Nephron progenitor cell (in vitro differentiated cells): ENCODE results near the gene GSC2.
A peak's percentile ranks its signal among the peaks of the same experiment; 100 is the strongest.

Source experiments
- DNase-seq: peaks from one replicate; pipeline ENCODE4 v3.0.0; 2021
- H3K27ac Mint-ChIP-seq: 2 replicates; pipeline ENCODE4 v1.8.0; 2021; ENCODE audit warnings: mild to moderate bottlenecking, moderate library complexity, mixed read lengths
- H3K27me3 Mint-ChIP-seq: 2 replicates; pipeline ENCODE4 v1.8.0; 2021; ENCODE audit warnings: mild to moderate bottlenecking, low read depth, mixed read lengths; ENCODE audit not compliant: poor library complexity
- H3K36me3 Mint-ChIP-seq: 2 replicates; pipeline ENCODE4 v1.8.0; 2021; ENCODE audit warnings: low read depth, mixed read lengths
- H3K4me1 Mint-ChIP-seq: 2 replicates; pipeline ENCODE4 v1.8.0; 2021; ENCODE audit warnings: mixed read lengths
- H3K4me3 Mint-ChIP-seq: 2 replicates; pipeline ENCODE4 v1.8.0; 2021; ENCODE audit warnings: mild to moderate bottlenecking, moderate library complexity, mixed read lengths
- H3K9me3 Mint-ChIP-seq: 2 replicates; pipeline ENCODE4 v1.8.0; 2021; ENCODE audit warnings: mild to moderate bottlenecking, moderate library complexity, mixed read lengths
- TF ChIP-seq, protein P1 (sequence below): fragments of 200-600 bp; sonication (generic); IDR thresholded peaks from 2 replicates; pipeline ENCODE4 v1.5.0; 2021; ENCODE audit warnings: antibody characterized with exemption

GSC2 gene

DNA sequence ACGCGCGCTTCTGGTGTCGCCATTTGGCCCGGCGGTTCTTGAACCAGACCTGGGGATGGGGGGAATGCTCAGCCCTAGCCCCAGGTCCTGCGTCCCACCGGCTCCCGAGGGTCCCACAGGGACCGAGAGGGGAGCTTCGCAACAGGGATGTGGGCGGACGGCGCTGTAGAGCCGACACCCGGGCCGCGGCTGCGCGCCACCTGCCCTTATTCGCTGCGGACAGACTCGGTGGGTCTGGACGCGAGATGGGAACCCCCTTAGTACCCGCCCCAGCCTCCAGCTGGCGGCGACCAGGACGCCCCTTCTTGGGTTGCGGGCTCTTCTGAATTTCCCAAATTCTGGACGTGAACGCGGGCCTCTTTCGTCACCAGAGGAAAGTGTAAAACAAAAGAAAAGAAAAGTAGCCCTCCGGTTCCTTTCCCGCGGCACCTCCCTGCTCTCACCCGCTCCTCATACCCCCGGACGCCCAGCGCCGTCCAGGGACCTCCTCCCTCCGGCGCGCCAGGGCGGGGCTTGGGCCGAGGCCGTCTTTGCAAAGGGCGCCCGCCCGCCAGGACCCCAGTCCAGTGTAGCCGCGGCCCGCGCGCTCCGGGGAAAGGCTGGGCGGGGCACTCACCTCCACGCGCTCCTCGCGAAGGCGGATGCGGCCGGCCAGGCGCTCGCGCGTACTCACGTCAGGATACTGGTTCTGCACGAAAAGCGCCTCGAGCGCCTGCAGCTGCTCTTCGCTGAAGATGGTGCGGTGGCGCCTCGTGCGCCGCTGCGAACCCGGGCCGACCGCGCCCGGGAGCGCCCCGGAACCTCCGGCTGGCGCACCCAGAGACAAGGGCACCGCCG, 827 bp downstream of the GSC2 start:
- TF ChIP-seq, protein P1, sequence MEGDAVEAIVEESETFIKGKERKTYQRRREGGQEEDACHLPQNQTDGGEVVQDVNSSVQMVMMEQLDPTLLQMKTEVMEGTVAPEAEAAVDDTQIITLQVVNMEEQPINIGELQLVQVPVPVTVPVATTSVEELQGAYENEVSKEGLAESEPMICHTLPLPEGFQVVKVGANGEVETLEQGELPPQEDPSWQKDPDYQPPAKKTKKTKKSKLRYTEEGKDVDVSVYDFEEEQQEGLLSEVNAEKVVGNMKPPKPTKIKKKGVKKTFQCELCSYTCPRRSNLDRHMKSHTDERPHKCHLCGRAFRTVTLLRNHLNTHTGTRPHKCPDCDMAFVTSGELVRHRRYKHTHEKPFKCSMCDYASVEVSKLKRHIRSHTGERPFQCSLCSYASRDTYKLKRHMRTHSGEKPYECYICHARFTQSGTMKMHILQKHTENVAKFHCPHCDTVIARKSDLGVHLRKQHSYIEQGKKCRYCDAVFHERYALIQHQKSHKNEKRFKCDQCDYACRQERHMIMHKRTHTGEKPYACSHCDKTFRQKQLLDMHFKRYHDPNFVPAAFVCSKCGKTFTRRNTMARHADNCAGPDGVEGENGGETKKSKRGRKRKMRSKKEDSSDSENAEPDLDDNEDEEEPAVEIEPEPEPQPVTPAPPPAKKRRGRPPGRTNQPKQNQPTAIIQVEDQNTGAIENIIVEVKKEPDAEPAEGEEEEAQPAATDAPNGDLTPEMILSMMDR, result no peak
- peak; percentile 71 for DNase-seq
- Mint-ChIP-seq H3K27me3 (peaks cover 88% of the 10 kb centered on the region), H3K27ac (no peak overlapping the region), H3K4me1 (peaks cover 10% of the 10 kb centered on the region), H3K9me3 (peaks cover 24% of the 10 kb centered on the region), H3K4me3 (no peak overlapping the region), H3K36me3 (no peaks in the 10 kb centered on the region)

DNA sequence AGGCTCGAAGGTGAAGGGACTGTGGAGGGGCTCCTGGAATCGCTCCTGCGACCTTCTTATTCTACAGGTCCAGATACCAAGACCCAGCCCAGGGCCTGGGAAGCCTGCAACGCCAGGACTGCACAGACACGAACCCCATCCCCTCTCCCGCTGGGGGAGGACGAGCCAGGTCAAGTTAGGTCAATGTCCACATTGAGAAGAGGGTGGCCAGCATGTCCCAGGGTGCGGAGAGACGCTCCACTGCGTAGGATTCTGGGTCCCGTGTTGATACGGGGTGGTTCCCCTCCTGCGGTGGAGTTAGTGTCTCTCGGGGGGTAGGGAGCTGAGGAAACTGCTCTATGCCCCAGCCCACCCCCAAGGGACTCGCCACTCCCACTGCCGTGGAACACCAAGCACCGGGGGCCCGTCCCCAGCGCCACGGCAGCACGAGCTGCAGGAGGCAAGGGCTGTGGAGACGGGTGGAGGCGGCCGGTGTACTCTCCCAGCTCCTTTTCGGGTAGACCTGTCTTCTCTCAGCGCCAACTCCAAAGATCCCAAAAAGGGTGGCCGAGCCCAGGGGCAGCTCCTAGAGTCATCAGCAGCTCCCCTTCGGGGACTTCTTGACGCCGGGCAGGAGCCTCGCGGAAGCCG, 1.6 kb downstream of the GSC2 start:
- H3K27ac Mint-ChIP-seq, result no peak overlapping the region

DNA sequence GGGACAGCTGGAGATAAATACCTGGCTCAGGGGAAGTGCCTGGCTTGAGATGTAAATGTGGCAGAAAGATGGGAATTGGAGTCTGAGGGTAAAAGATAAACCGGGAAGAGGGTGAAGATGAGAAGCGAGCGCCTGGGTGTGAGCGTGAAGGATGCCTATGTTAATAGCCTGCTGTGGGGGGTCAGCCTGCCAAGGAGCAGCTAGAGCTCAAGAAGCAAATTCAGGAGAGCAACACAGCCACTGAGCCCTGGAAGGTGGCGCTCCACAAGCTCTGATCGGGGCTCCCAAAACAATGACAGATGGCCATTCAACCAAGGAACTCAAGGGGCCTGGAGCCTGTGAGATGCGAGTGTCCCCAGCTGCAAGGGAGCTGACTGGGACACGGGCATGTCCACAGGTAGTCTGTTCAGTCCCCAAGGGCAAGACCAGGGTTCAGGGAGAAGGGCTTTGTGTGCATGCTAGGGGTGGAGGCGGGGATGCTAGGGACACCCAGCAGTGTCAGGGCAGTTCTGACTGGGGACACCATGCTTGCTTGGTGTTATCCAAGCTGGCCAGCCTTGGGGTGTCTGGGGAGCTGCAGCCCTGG, 2.8 kb downstream of the GSC2 start:
- no peak overlapping the region for H3K27ac Mint-ChIP-seq
- no peak for DNase-seq
- H3K4me3 Mint-ChIP-seq, result no peak overlapping the region
- TF ChIP-seq, protein P1, result no peak
- peaks cover 27% of the 10 kb centered on the region for H3K4me1 Mint-ChIP-seq
- peaks cover 72% of the 10 kb centered on the region for H3K27me3 Mint-ChIP-seq
- H3K9me3 Mint-ChIP-seq, result peaks cover 14% of the 10 kb centered on the region
- no peaks in the 10 kb centered on the region for H3K36me3 Mint-ChIP-seq

More for the DNA sequence above, 1.6 kb downstream of the GSC2 start:
- DNase-seq, result no peak
- TF ChIP-seq, protein P1, result no peak
- Mint-ChIP-seq H3K4me1 (peaks cover 17% of the 10 kb centered on the region), H3K36me3 (no peaks in the 10 kb centered on the region), H3K27me3 (peaks cover 81% of the 10 kb centered on the region), H3K9me3 (peaks cover 20% of the 10 kb centered on the region), H3K4me3 (no peak overlapping the region)

DNA sequence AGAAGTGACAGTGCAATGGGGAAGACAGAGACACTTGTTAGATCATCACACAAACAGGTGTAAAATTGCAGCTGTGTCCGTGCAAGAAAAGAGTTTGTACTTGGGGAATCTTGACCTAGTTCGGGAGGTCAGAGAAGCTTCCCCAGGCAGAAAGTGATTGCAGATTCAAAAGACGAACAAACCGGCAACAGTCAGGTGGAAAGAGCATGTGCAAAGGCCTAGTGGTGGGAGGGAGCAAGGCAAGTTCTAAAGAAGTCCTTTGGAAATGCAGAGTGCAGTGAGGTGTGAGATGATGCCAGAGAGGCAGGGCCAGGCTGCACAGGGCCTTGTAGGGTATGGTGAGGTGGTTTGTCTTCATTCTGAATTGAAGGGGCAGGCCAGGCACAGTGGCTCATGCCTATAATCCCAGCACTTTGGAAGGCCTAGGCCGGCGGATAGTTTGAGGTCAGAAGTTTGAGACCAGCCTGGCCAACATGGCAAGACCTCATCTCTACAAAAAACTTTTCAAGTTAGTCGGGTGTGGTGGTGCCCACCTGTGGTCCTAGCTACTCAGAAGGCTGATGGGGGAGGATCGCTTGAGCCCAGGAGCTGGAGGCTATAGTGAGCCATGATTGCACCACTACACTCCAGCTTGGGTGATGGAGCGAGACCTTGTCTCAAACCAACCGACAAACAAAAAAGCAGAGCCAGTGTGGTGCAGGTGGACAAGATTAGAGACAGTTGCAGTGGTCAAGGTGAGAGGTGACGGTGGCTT, 3.7 kb downstream of the GSC2 start:
- TF ChIP-seq, protein P1, result no peak
- H3K36me3 Mint-ChIP-seq, result peaks cover 2% of the 10 kb centered on the region
- H3K4me3 Mint-ChIP-seq, result no peak overlapping the region
- H3K27me3 Mint-ChIP-seq, result peaks cover 63% of the 10 kb centered on the region
- peaks cover 27% of the 10 kb centered on the region for H3K4me1 Mint-ChIP-seq
- H3K27ac Mint-ChIP-seq, result no peak overlapping the region
- peaks cover 6% of the 10 kb centered on the region for H3K9me3 Mint-ChIP-seq
- no peak for DNase-seq

DNA sequence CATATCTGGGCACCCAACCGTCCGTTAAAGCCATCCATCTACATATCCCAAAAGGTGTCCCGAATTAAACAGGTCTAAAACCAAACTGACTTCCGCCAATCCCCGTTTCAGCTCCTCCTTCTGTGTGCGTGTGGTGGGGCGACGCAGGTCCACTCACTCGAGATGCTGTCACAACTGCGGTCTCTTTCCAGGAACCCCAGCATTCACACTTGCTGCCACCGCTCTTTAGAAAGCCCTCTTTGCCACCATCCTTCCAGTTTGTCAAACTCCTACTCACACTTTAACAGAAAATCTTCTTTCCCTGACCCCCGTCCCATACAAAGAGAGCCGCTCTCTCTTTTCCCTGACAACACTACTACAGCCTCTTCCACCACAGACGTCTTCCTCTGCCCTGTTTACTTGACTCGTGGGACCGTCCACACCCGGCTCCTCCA, 6.1 kb downstream of the GSC2 start:
- no peak for DNase-seq
- no peaks in the 10 kb centered on the region for H3K9me3 Mint-ChIP-seq
- H3K27me3 Mint-ChIP-seq, result peaks cover 46% of the 10 kb centered on the region
- peaks cover 23% of the 10 kb centered on the region for H3K4me1 Mint-ChIP-seq
- TF ChIP-seq, protein P1, result no peak
- H3K4me3 Mint-ChIP-seq, result peak overlapping the region; percentile 96
- H3K27ac Mint-ChIP-seq, result peak overlapping the region; percentile 96
- H3K36me3 Mint-ChIP-seq, result peaks cover 17% of the 10 kb centered on the region
